ENCODE measurements around the gene HBM.
"Not testable (repeated sequence)": the region's sequence is repeated elsewhere in the genome, so short reads cannot be mapped to it uniquely, and the experiment has no call there.

HBM gene

GRCh38 chr16:170788-171187, 5.0 kb downstream of the HBM start:
- DNase-seq: no peak

GRCh38 chr16:172374-172941, 6.7 kb downstream of the HBM start, which contains the start of gene HBA2:
HBA2 (plus strand) TSS chr16:172876; CDS start chr16:172913, 37 bp downstream.
- not testable (repeated sequence) for DNase-seq

GRCh38 chr16:173211-173854, 7.6 kb downstream of the HBM start:
- not testable (repeated sequence) for DNase-seq

GRCh38 chr16:173928-174769, 8.4 kb downstream of the HBM start:
- DNase-seq: not testable (repeated sequence)

GRCh38 chr16:175011-175949, 9.5 kb downstream of the HBM start:
- no peak for DNase-seq

GRCh38 chr16:176006-176405, 10.2 kb downstream of the HBM start:
- not testable (repeated sequence) for DNase-seq

GRCh38 chr16:176477-177382, 11.0 kb downstream of the HBM start, which contains the start of gene HBA1:
HBA1 (plus strand) TSS chr16:176680; CDS start chr16:176717, 37 bp downstream.
- not testable (repeated sequence) for DNase-seq

GRCh38 chr16:177394-177822, 11.6 kb downstream of the HBM start:
- DNase-seq: no peak

- no peak for DNase-seq
Observed at GRCh38 chr16:177981-178667, 12.3 kb downstream of the HBM start.

GRCh38 chr16:178668-179015, 12.9 kb downstream of the HBM start:
- no peak for DNase-seq

- DNase-seq: no peak
Observed at GRCh38 chr16:179211-180092, 13.7 kb downstream of the HBM start.

- DNase-seq: peak; percentile 57 to 74
Observed at GRCh38 chr16:180101-180675, 14.4 kb downstream of the HBM start, which contains the start of gene HBQ1. HBQ1 (plus strand) TSS chr16:180459; CDS start chr16:180487, 28 bp downstream.

- no peak for DNase-seq
Observed at GRCh38 chr16:180681-181564, 15.1 kb downstream of the HBM start.

GRCh38 chr16:181565-182021, 15.8 kb downstream of the HBM start:
- peak; percentile 90 to 94 for DNase-seq

- no peak for DNase-seq
Observed at GRCh38 chr16:183005-183404, 17.2 kb downstream of the HBM start.

GRCh38 chr16:185213-185612, 19.4 kb downstream of the HBM start:
- no peak for DNase-seq

- no peak for DNase-seq
Observed at GRCh38 chr16:185691-186090, 19.9 kb downstream of the HBM start.

- DNase-seq: no peak
Observed at GRCh38 chr16:187330-187729, 21.6 kb downstream of the HBM start.
